Fibroblast of mammary gland (primary cell): Measurements from ENCODE around the gene ULK4.

ENCODE experiments used
- DNase-seq: peaks from one replicate; pipeline ENCODE4 v3.0.0-alpha.2; 2010; ENCODE audit warnings: low read depth
- H3K4me3 ChIP-seq: 2 replicates; pipeline ENCODE4 v1.5.1; 2011; ENCODE audit warnings: low read depth, mild to moderate bottlenecking, low read length, moderate library complexity; ENCODE audit not compliant: control insufficient read depth
- CTCF ChIP-seq: conservative IDR thresholded peaks from 2 replicates; pipeline ENCODE4 v1.5.1; 2011; ENCODE audit warnings: low read depth, low read length, inconsistent platforms; ENCODE audit not compliant: control insufficient read depth, insufficient read depth

ULK4 gene

DNA sequence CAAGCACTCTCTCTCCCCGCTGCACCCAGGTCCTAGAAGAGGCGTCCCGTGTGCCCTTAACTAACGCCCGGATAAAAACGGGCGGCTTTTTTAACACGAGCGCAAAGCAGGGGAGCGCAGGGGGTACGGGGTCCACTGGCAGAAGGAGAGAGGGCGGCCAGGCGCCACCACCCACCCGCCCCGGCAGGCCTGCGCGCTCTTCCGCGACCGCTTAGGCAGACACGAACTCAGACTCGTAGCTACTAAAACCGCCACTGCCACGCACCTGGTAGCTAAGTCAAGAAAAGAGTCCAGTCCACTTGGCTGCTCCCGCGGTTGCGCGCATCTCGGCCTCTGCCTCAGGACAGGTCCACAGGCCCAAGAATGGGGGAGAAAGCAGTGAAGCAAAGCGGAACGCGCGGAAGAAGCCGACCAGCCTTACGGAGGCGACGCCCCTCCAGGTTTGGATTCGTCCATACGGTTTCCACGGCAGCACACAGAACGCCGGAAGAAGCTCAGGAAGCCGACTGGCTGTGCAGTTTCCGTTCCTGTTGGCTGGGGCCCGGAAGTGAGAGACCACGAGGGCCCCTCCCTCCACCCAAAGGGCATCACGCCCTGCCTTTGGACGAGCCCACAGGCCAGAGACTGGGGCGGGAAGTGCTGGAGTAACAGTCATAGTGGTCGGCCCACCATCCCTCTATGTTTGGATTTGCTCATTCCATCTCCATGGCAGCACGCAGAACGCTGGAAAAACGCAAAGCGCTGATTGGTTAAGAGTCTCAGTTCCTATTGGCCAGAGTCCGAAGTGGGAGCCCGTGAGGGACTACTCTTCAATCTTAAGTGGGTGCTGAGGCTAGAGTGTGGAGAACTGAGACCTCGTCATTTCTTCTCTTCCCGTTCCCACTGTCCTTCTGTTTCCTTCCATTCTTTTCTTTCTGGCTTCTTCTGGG lies at the start of gene ULK4:
TSS of gene ULK4 (minus strand) at position 353 of the 929 bp plus-strand sequence. CDS start 7,344 bp downstream, outside the sequence.
- H3K4me3 ChIP-seq = peak within 1 kb of the TSS; percentile 87
- no peak for TF ChIP-seq CTCF
- peak; percentile 99 for DNase-seq

DNA sequence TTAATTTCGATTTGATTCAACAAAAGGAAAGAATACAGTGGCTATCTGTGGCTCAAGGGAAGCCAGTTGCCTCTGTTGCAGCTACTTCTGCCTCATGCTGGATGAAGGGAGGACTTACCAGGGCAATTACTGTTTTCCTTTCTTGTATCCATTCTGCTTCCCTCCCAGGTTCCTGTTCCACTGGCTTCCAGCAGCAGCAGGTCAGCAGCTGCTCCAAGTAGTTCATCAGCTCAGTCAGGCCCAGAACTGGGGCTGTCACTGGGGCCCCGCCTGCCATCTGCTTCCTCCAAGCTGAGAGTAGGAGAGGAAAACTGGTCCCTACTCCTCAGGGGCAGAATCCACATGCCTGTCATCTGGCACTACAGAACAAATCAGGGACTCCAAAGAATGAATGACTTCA lies 48.6 kb upstream of the ULK4 start:
- DNase-seq = no peak
- H3K4me3 ChIP-seq = no peak overlapping the region
- TF ChIP-seq CTCF = no peak

DNA sequence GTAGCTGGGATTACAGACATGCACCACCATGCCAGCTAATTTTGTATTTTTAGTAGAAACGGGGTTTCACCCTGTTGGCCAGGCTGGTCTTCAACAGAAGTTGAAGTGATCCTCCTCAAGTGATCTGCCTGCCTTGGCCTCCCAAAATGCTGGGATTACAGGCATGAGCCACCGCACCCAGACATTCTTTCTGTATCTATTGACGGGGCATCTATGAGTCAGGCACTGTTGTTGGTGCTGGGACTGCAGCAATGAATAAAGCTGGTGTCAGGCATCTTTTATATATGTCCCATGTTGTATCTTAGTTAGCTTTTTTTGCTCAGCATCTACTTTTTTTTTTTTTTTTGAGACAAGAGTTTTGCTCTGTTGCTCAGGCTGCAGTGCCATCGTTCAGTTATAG lies 47.6 kb upstream of the ULK4 start:
- no peak overlapping the region for H3K4me3 ChIP-seq
- DNase-seq = no peak
- no peak for TF ChIP-seq CTCF

DNA sequence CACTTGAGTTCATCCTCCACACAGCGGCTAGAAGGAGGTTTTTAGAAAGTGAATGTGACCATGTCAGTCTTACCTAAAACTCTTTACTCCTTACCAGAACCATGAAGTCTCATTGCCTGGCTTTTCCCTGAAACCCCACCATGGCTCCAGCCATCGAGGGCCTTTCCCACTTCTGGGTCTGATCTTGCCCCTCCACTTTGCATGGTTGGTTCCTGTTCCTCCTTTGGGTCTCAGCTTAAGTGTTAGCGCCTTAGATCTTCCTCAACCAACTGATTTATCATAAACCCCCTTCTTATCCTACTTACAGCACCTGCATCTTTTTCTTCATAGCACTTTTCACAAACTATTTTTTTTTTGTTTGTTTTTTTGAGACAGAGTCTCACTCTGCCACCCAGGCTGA lies 45.9 kb upstream of the ULK4 start:
- DNase-seq = no peak
- no peak for TF ChIP-seq CTCF
- H3K4me3 ChIP-seq = no peak overlapping the region

GRCh38 chr3:42005401-42005800 lies 43.5 kb upstream of the ULK4 start:
- H3K4me3 ChIP-seq = no peak overlapping the region
- no peak for DNase-seq
- TF ChIP-seq CTCF = no peak

GRCh38 chr3:42002790-42003189 lies 40.9 kb upstream of the ULK4 start:
- no peak for TF ChIP-seq CTCF
- no peak overlapping the region for H3K4me3 ChIP-seq
- DNase-seq = no peak
